ENCODE results near the gene PPP4R2.

PPP4R2 gene

GRCh38 chr3:73114711-73115110 is 118.1 kb downstream of the PPP4R2 start:
- H3K27me3 Mint-ChIP-seq, result peaks cover 14% of the 10 kb centered on the region
- H3K9me3 Mint-ChIP-seq, result no peaks in the 10 kb centered on the region
- H3K36me3 Mint-ChIP-seq (ENCODE audit: low read depth), result no peaks in the 10 kb centered on the region
- no peak overlapping the region for H3K27ac Mint-ChIP-seq
- H3K4me3 Mint-ChIP-seq, result no peak overlapping the region
- no peak for DNase-seq
- no peaks in the 10 kb centered on the region for H3K4me1 Mint-ChIP-seq (ENCODE audit: low read depth)

DNA sequence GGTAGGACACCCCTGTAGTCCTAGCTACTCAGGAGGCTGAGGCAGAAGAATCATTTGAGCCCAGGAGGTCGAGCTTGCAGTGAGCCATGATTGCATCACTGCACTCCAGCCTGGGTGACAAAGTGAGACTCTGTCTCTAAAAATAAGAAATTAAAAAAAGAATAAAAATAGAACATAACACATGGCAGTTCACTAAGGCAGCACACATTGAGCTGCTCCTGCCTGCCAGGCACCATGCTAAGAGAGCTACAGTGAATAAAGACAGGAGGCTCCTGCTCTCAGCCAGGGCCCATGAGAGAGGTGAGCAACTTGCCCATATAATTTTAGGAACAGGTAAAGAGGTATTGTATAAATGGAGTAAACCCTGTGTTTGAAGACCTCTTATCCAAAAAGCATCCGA is 119.2 kb downstream of the PPP4R2 start:
- peaks cover 14% of the 10 kb centered on the region for H3K27me3 Mint-ChIP-seq
- no peak overlapping the region for H3K27ac Mint-ChIP-seq
- H3K4me1 Mint-ChIP-seq (ENCODE audit: low read depth), result no peaks in the 10 kb centered on the region
- no peak overlapping the region for H3K4me3 Mint-ChIP-seq
- DNase-seq, result no peak
- H3K9me3 Mint-ChIP-seq, result no peaks in the 10 kb centered on the region
- no peaks in the 10 kb centered on the region for H3K36me3 Mint-ChIP-seq (ENCODE audit: low read depth)
